ENCODE data around the gene CYP4F11.
"Not testable (repeated sequence)": the region's sequence is repeated elsewhere in the genome, so short reads cannot be mapped to it uniquely, and the experiment has no call there.

DNA sequence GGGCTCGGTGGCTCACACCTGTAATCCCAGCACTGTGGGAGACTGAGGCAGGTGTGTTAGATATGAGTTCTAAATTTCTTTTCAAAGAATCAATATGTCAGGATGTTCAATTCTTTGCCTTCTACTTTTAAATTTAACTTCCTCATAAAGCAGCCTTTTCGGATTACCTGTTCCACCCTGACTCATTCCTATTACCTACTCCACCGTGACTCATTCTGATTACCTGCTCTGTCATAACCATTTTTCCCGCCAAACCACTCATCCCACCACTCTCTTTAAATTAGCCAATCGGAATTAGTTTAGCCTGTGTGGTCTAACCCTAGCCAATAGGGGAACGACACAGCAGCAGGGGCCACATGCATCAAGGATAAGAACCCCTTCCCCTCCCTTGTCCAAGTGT is 60.6 kb downstream of the CYP4F11 start:
- not testable (repeated sequence) for TF ChIP-seq EZH2phosphoT487 (IDR thresholded peaks at IDR 0.05; ENCODE audit: low read length)
- TF ChIP-seq, protein P1, sequence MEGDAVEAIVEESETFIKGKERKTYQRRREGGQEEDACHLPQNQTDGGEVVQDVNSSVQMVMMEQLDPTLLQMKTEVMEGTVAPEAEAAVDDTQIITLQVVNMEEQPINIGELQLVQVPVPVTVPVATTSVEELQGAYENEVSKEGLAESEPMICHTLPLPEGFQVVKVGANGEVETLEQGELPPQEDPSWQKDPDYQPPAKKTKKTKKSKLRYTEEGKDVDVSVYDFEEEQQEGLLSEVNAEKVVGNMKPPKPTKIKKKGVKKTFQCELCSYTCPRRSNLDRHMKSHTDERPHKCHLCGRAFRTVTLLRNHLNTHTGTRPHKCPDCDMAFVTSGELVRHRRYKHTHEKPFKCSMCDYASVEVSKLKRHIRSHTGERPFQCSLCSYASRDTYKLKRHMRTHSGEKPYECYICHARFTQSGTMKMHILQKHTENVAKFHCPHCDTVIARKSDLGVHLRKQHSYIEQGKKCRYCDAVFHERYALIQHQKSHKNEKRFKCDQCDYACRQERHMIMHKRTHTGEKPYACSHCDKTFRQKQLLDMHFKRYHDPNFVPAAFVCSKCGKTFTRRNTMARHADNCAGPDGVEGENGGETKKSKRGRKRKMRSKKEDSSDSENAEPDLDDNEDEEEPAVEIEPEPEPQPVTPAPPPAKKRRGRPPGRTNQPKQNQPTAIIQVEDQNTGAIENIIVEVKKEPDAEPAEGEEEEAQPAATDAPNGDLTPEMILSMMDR (IDR thresholded peaks at IDR 0.05; ENCODE audit: low read length): not testable (repeated sequence)
